ENCODE data around the gene DDOST.

DNA sequence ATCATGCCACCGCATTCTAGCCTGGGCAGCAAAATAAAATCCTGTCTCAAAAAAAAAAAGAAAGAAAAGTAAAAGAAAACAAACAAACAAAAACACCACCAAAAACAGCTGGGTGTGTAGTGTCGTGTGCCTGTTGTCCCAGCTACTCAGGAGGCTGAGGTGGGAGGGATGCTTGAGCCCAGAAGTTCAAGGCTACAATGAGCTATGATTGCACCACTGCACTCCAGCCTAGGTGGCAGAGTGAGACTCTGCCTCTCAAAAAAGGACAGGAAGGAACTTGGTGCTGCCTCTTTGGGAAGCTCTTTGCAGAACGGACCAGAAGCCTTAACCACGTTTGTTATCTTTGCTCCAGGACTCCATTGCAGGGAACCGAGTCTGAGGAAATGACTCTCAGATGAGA is 45.7 kb upstream of the DDOST start:
- TF ChIP-seq, protein P1, sequence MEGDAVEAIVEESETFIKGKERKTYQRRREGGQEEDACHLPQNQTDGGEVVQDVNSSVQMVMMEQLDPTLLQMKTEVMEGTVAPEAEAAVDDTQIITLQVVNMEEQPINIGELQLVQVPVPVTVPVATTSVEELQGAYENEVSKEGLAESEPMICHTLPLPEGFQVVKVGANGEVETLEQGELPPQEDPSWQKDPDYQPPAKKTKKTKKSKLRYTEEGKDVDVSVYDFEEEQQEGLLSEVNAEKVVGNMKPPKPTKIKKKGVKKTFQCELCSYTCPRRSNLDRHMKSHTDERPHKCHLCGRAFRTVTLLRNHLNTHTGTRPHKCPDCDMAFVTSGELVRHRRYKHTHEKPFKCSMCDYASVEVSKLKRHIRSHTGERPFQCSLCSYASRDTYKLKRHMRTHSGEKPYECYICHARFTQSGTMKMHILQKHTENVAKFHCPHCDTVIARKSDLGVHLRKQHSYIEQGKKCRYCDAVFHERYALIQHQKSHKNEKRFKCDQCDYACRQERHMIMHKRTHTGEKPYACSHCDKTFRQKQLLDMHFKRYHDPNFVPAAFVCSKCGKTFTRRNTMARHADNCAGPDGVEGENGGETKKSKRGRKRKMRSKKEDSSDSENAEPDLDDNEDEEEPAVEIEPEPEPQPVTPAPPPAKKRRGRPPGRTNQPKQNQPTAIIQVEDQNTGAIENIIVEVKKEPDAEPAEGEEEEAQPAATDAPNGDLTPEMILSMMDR (optimal IDR thresholded peaks at IDR 0.05 in 1 of 3, IDR thresholded peaks at IDR 0.05 in 1 of 3, conservative IDR thresholded peaks at IDR 0.05 in 1 of 3; ENCODE audit: extremely low read depth in 1 of 3, insufficient read depth in 2 of 3, low read length in 3 of 3) = no peak
- no peak for TF ChIP-seq EZH2 (IDR thresholded peaks at IDR 0.05; ENCODE audit: low read length)

Measured in keratinocyte (primary cell).